ENCODE data around the gene STK10.
"Not testable (repeated sequence)": the region's sequence is repeated elsewhere in the genome, so short reads cannot be mapped to it uniquely, and the experiment has no call there.

The STK10 gene

GRCh38 chr5:172188033-172188892, at the start of gene STK10:
Gene STK10 (minus strand): TSS chr5:172188224. CDS start chr5:172188042, 182 bp downstream.
- DNase-seq, result peak; percentile 88

- no peak for DNase-seq
Observed at GRCh38 chr5:172235827-172236736, 48.1 kb upstream of the STK10 start.

GRCh38 chr5:172235132-172235780, 47.2 kb upstream of the STK10 start:
- no peak for DNase-seq

DNA sequence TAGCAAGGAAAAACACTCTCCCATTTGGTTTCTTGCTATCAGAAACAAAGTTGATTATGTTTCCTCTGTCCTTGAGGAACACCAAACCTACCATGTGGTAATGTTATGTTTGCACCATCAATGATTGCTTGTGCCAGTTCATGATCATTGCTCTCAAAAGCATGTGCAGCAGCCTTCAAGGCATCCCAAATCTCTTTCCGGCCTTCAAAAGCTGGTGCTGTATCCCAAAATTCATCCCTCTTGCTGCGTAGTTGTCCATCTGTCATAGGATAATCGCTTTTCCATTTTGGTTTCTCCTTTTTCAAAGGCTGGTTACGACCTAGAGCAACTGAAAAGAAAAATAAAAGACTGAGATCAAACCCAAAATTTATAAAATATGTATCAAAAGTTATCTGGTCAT, 46.0 kb upstream of the STK10 start:
- no peak for DNase-seq

DNA sequence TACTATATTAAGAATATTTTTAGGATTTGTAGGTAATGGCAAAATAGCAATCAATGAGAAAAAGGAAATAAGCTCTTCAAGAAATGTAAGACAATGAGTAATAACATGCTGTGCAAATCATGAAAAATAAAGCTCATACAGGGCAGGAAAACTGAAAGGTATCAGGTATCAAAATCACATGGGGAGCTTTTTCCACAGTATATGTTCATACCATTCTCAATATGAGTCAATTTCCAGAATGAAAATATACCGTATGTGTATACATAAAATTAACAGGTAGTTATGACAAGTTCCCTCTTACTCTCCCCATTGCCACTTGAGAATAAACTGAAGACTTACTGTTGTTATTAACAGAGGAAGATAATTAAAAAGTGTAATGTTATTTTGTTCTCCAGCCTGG, 41.9 kb upstream of the STK10 start:
- DNase-seq, result no peak

DNA sequence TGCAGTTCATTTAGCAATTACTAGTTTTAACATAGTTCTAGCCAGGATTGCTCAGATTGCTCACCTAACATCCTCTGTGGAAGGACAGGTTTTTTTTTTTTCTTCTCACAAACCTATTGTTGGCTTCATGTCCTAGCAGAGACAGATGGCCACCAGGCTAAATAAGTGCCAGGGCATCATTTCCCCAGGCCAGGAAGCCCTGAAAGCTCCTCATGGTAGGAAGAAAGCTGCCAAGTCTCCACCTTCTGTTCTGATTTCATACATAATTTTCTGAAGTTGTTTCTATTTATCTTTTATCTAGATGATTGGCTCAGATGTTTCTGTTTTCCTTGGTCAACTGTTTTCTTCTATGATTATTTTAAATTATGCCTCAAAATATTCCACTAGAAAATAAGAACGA, 37.0 kb upstream of the STK10 start:
- DNase-seq, result no peak

GRCh38 chr5:172223901-172224873, 36.2 kb upstream of the STK10 start:
- peak; percentile 72 for DNase-seq

- DNase-seq, result no peak
Observed at GRCh38 chr5:172219296-172219695, 31.3 kb upstream of the STK10 start.

DNA sequence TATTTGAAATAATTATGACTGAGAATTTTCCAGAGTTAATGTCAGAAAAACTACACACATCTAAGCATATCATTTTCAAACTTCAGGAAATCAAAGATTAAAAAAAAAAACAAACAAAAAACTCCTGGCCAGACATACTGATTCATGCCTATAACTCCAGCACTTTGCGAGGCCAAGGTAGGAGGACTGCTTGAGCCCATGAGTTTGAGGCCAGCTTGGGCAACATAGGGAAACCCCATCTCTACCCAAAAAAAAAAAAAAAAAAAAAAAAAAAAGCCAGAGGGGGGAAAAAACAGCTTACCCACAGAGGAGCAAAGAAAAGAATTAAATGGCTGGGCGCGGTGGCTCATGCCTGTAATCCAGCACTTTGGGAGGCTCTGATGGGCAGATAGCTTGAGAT, 28.3 kb upstream of the STK10 start:
- DNase-seq, result no peak

GRCh38 chr5:172213126-172213525, 25.1 kb upstream of the STK10 start:
- DNase-seq, result no peak

DNA sequence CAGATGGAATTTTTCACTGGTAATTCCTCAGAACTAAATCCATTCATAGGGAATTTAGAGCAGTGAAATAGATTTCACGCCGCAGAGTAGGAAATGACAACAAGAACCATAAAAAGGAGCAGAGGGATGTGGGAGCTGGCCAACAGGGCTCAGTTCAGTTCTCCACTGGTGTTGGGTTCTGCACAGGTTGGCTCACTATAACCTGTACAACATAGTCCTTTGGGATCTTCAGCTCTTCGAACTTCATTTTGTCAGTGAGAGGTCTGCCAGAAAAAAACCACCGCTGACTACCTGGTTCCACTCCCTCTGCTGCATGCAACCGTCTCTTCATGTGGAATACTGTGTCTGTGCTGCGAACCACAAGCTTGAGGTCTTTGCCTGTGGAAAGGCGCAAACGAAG, 23.7 kb upstream of the STK10 start:
- DNase-seq, result no peak

DNA sequence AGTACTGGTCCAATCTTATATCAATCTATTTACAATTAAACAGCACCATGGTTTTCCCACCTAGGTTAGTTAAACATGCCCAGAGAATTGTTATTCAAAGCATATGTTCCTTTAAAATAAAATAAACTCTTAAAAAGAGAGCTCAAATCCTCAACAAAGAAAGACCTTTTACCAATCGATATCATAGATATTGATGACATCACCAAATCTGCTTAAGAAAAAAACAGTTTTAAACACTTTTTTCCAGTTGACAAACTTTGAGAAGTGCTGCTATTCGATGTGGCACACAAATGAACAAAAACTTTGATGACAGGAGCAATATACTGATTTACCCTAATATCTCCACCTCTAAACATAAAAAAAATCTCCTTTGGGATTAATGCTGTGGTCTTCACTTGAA, 21.7 kb upstream of the STK10 start:
- DNase-seq, result no peak

DNA sequence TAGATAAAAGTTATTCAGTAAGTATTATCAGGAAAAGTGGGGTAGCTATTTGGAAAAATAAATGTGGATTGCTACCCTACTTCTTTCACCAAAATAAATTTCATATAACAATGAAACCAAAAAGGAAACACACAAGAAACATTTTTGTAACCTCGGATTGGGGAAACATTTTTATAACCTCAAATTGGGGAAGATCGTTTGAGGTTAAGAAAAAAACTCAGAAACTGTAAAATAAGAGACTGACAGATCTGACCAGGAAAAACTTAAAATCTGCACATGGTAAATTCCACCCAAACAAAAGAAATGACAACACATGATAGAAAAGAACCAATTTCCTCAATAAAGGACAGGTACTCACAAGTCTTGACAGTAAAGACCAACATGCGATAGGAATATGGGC, 19.5 kb upstream of the STK10 start:
- no peak for DNase-seq

DNA sequence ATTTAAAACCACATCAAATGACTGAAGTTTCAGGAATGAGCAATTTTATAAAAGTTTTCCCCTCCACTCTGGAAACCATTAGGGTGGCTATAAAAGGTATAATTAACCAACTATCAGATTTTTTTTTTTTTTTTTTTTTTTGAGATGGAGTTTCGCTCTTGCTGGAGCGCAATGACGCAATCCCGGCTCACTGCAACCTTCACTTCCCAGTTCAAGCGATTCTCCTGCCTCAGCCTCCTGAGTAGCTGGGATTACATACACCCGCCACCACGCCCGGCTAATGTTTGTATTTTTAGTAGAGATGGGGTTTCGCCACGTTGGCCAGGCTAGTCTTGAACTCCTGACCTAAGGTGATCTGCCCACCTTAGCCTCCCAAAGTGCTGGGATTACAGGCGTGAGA, 18.0 kb upstream of the STK10 start:
- DNase-seq, result not testable (repeated sequence)

DNA sequence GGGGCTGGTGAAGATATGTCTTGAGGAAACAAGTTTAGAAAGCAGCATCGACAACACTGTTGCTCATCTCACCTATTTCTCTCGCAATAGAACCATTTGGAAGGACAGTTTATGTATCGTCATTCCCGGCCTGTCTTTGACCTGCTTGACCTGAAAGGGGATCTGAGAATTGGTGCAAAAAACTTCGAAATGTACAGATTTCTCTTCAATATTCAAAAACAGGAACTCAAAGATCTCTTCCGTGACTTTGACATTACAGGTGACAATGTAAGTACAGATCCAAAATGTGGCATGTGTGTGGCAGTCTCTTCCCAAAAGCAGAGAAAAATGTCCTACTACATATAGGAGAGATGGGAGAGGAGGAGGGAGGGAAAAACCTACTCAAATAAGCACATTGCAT, 12.5 kb upstream of the STK10 start:
- DNase-seq, result no peak

GRCh38 chr5:172199446-172199845, 11.4 kb upstream of the STK10 start:
- DNase-seq, result no peak

DNA sequence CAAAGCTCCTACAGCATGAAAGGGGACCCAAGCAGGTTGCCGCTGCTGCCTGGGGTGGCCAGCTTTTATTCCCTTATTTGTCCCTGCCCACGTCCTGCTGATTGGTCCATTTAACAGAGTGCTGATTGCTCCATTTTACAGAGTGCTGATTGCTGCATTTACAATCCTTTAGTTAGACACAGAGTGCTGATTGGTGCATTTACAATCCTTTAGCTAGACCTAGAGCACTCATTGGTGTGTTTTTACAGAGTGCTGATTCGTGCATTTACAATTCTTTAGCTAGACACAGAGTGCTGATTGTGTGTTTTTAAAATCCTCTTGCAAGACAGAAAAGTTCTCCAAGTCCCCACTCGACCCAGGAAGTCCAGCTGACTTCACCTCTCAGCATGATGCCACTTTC, 9.8 kb upstream of the STK10 start:
- DNase-seq, result not testable (repeated sequence)

- DNase-seq, result no peak
Observed at GRCh38 chr5:172194985-172195774, 7.2 kb upstream of the STK10 start.

DNA sequence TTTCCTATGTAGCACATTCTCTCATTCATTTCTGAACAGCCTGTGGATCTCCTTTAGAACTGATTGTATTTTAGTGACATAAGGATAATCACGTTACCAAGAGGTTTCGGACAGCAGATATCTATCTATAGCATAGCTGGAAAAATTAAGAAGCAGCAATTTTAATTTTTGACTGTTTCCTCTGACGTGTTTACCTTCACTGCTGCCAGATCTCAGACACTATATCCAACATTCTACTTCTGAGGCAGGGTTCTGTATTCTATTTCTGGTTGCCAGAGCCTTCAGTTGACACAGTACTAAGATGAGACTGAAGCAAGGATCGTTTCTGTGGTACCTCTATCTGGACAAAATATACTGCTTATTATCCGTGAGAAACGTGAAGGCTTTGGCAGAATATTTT, 5.8 kb upstream of the STK10 start, which contains the start of gene EFCAB9:
TSS of gene EFCAB9 (plus strand) at position 301 of the 400 bp plus-strand sequence. CDS start at position 302, 1 bp downstream.
- DNase-seq, result no peak

DNA sequence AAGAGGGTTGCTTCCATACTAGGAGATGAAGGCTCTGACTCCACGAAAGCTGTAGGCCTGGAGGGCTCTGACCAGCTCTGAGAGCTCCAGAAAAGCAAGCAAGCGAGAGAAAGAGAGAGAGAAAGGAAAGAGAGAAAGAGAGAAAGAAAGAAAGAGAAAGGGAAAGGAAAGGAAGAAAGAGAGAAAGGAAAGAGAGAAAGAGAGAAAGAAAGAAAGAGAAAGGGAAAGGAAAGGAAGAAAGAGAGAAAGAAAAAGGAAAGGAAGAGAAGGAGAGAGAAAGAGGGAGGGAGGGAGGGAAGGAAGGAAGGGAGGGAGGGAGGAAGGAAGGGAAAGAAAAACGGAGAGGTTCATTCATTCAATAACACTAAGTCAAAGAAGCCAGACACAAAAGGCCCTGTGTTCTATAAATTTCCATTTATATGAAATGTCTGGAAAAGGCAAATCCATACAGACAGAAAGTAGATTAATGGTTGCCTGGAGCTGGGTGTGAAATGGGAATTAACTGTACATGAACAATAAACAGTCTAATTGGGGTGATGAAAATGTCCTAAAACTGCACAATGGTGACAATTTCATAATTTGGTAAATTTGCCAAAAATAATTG, 1.8 kb upstream of the STK10 start:
- no peak for DNase-seq
